ENCODE data around the gene NHP2.
"Not testable (repeated sequence)": the region's sequence is repeated elsewhere in the genome, so short reads cannot be mapped to it uniquely, and the experiment has no call there.

The NHP2 gene

DNA sequence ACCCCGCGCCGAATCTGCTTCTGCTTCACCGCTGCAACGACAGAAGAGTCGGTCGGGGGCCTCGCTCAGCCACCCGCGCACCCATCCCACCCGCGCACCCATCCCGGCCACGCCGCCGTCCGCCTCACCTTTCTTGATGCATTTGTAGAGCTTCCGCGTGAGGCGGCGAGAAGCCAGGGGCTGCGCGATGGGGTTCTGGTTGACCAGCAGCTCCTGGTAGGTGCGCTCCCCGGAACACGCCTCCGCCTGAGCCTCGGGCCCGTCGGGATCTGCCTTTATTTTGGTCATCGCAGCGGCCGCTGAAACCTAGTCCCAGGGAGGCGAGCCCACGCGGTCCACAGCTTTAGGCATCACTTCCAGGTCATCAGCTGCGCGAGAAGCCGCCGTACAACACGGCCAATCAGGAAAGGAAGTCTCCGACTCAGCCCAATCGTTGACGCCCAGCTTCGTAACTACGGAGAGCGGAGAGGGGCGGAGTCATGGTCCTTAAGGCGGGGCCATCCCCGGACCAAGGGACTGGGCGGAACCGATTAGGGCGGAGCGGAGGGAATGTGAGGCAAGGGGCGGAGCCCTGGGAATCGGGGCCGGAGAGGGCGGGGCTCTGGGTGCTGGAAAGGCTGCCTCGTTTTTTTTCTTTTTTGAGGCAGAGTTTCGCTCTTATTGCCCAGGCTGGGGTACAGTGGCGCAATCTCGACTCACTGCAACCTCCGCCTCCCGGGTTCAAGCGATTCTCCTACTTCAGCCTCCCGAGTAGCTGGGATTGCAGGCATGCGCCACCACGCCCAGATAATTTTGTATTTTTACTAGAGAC lies at the start of gene NHP2:
Gene NHP2 (minus strand): TSS at position 356 of the 811 bp plus-strand sequence. CDS start 68 bp downstream, at position 288.
- DNase-seq (ENCODE audit: low spot score): peak; percentile 94

DNA sequence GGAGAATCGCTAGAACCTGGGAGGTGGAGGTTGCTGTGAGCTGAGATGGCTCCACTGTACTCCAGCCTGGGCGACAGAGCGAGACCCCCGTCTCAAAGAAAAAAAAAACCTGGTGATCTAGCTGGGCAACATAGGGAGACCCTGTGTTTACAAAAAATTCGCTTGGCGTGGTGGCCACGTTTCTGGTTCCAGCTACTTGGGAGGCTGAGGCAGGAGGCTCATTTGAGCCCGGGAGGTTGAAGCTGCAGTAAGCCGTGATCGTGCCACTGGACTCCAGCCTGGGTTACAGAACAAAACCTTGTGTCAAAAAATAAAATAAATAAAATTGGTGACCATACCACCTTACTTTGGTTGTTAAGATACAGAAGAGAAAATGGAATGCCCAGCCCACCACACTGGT lies 48.9 kb upstream of the NHP2 start:
- no peak for DNase-seq (ENCODE audit: low spot score)

DNA sequence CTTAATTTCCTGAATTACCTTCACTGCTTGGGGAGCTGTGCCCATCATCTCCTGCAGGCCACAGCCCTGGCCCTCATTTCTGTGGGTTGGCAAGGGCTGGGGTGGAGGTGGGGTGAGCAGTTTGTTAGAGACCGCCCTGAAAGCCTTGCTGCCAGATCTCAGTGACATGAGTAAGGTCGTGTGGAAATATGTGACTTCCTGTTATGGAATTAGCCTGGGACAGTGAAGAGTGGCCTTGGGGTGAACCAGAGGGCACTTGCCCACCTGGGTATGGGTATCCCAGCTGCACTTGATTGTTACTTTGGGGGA lies 48.2 kb upstream of the NHP2 start:
- DNase-seq (ENCODE audit: low spot score): no peak

DNA sequence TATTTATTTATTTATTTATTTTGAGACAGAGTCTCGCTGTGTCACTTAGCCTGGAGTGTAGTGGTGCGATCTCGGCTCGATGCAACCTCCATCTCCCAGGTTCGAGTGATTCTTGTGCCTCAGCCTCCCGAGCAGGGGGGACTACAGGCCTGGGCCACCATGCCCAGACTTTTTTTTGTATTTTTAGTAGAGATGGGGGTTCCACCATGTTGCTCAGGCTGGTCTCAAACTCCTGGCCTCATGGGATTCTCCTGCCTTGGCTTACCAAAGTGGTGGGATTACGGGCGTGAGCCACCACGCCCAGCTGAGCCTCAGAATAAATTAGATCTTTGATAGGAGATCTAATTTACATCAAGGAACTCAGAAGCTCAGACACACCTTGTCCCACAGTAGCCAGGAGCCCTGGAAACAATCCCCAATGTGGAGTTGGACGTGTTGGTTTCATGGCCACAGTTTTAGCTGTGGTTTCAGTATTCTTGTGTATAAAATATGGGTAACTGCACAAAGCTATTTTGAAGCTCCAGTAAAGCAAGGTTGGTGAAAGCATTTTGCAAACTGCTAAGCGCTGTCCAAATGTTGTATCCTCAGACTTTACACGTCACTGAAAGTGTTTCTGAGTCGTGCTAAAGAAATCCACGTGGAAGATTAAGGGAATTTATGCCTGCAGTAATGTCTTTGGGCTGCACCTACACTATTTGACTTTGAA lies 47.7 kb upstream of the NHP2 start:
- DNase-seq (ENCODE audit: low spot score): no peak

DNA sequence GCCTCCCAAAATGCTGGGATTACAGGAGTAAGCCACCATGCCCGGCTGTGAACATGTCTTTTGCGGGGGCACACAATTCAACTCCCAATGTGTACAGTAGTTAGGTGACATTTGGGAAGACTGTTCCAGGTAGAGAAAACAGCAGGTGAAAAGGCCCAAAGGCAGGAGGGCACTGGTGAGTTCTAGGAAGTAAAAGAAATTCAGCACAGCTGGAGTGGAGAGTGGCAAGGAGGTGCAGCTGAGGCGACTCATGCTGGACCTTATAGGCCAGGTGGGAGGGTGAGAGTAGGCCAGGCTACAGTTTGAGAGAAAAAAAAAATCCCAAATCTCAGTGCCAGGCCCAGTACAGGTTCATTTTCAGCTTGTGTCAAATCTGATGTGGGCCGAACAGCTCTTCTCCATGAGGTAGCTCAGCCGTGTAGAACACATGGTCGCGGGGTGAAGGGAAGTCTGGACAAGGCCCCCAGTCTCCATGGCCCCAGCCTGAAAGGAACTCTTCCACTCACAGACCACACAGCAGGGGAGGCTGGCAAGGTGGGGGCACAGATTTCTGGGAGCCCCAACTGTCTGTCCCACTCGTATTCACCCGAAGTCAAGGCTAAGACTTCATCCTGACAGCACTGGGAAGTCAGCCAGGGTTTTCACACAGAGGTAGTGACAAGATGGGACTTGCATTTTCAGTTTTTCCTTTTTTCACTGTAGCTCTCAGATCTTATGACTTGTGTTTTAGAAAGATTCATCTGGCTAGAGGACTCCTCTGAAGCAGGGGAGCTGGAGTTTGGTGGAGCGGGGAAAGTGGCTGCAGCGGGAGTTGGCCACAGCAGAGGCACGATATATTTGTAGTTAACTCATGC lies 46.1 kb upstream of the NHP2 start:
- DNase-seq (ENCODE audit: low spot score): no peak

DNA sequence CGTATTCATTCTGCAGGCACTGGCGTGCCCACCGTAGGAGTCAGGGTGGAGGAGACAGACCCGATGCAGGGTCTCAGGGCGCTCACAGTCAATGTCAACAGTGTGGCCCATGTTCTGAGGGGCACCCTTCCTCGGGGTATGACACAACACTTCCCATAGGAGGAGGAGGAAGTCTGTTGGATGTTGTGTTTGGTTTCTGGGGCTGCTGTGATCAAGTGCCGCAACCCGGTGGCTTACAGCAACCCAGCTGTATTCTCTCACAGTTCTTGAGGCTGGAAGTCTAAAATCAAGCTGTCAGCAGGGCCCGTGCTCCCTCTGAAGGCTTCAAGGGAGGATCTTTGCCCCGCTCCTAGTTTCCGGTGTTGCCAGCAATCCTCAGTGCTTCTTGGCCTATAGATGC lies 45.0 kb upstream of the NHP2 start:
- DNase-seq (ENCODE audit: low spot score): no peak

DNA sequence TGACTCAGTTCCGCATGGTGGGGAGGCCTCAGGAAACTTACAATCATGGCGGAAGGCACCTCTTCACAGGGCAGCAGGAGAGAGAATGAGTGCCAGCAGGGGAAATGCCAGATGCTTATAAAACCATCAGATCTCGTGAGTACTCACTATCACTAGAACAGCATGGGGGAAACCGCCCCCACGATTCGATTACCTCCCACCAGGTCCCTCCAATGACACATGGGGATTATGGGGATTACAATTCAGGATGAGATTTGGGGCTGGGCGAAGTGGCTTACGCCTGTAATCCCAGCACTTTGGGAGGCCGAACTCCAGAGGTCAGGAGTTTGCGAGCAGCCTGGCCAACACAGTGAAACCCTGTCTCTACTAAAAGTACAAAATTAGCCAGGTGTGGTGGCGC lies 44.5 kb upstream of the NHP2 start:
- DNase-seq (ENCODE audit: low spot score): not testable (repeated sequence)

DNA sequence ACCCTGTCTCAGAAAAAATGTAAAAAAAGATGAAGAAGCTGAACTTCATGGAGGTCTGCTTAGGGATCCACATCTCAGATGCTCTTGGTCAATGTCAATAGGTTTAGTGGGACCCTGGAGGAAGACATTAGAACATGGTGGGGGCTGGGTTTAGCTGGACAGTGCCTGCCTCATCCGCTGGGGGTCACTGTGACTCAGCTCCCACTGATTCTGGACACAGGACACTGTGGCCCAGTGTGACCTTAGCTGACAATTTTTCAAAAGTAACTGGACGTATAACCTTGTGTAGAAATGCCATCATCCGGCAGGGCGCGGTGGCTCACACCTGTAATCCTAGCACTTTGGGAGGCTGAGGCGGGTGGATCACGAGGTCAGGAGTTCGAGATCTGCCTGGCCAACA lies 43.3 kb upstream of the NHP2 start:
- no peak for DNase-seq (ENCODE audit: low spot score)

DNA sequence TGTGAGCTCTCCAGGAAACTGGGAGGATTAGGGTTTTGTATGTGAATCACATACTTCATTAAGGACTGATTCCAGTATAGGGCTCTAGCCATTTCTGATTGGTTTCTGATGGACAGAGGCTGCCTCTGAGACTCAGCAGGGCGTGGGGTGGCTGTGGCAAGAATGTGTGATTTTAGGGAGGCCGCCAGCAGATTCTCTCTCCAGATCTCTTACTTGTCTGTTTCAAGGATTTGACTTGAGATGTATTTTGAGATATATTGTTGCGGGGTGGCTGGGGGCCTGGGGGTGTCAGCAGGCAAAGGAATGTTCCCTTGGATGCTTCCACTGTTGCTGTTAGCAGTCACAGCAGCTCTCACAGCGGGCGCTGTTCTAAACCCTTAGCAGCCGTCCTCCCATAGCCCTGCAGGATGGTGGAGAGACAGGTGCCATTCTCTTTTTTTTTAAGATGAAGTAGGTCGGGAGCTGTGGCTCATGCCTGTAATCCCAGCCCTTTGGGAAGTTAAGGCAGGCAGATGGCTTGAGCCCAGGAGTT lies 42.7 kb upstream of the NHP2 start:
- no peak for DNase-seq (ENCODE audit: low spot score)

DNA sequence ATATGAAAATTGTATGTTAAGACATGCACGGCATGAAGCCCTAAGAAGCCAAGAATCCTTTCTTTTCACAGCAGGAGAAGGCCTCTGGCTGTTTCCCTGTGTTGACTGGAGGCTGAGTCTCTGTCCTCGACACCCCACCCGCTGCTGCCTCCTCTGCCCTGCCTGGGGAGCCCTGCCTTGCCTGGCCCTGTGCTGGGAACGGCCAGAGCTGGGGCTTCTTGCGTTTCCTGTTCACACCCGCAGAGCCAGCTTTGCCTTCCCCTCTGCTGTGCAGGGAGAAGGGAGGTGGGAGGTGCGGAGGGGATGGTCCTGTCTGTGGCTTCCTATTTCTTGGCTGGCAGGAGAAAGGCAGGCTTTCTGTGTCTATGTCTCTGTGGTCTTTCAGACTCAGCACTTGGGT lies 40.3 kb upstream of the NHP2 start:
- DNase-seq (ENCODE audit: low spot score): no peak

DNA sequence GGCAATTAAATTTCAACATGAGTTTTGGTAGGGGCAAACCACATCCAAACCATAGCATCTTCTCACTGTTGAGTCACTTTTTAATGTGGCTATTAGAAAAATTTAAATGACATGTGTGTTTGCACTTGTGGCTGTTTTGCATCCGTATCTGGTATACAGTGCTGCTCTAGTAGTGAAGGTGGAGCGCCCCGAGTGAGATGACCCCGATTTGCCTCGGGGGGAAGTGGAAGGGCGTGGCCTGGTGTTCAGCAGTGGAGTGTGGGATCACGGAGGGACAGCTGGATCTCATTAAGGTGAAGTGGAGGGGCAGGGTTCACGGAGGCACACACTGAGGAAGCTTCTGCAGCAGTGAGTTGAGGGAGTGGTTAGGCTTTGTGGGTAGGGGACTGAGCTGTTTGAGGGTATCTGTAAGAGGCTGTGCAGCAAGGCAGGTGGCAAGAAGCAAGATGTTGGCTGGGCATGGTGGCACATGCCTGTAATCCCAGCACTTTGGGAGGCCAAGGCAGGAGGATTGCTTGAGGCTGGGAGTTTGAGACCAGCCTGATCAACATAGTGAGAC lies 39.6 kb upstream of the NHP2 start:
- DNase-seq (ENCODE audit: low spot score): no peak

DNA sequence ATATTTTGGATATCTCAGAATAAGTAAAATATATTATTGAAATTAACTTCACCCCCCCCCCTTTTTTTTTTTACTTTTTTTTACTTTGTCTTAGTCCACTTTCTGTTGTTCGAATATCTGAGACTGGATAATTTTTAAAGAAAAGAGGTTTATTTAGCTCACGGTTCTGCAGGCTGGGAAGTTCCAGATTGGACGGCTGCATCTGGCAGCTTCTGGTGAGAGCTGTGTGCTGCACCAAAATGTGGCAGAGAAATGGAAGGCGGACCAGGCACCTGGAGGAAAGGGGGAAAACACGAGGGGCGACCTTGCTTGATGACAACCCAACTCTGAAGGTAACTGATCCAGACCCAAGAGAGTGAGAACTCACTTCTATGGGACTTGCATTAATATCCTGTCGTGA lies 39.1 kb upstream of the NHP2 start:
- no peak for DNase-seq (ENCODE audit: low spot score)

DNA sequence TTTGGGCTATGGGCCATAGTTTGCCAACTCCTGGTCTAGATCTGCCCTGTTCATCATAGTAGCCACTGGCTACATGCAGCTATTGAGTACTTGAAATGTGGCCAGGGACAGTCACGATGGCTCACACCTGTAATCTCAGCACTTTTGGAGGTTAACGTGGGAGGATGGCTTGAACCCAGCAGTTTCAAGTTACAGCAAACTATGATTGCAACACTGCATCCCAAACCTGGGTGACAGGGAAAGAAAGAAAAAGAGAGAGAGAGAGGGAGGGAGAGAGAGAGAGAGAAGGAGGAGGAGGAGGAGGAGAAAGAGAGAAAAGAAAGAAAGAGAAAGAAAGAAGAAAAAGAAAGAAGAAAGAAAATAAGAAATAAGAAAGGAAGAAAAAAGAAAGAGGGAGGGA lies 38.6 kb upstream of the NHP2 start:
- DNase-seq (ENCODE audit: low spot score): no peak

DNA sequence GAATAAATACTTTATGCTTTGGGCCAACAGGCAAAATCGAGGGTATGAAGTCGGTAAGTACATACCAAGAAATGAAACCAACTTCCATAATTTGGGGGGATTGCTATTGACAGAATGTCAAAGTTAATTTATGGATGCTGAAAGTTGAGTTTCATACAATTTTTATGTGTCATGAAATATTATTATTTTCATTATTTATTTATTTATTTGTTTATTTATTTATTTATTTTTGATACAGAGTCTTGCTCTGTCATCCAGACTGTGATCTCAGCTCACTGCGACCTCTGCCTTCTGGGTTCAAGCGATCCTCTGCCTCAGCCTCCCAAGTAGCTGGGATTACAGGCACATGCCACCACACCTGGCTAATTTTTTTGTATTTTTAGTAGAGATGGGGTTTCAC lies 38.0 kb upstream of the NHP2 start:
- no peak for DNase-seq (ENCODE audit: low spot score)

DNA sequence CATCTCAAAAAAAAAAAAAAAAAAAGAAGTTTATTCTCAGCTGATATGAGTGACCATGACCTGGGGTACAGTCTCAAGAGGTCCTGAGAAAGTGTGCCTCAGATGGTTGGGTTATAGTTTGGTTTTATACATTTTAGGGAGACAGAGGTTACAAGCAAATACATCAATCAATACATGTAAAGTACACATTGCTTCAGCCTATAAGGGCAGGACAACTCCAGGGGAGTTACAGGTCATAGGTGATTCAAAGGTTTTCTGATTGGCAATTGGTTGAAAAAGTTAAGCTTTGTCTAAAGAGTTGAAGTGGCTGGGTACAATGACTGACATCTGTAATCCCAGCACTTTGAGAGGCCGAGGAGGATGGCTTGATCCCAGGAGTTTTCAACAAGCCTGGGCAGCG lies 35.7 kb upstream of the NHP2 start:
- no peak for DNase-seq (ENCODE audit: low spot score)

DNA sequence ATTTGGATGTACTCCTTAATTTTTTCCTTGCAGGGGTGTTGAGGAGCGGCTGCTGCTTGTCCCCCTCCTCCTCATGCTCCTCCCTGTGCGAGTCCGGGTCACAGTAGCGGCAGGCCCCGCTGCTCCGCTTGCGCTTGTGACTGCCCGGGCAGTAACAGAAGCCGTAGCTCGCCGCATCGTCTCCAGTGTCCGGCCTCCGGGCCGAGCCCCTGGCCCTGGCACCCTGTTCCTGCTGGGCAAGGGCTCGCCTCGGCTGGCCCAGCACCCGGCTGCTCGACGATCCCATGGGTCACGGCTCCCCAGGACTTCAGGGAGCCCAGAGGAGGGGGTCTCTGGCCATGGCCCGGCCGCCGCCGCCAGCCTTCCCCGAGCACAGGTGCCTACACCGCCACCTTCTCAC lies 33.3 kb upstream of the NHP2 start, which contains the start of gene GMCL2:
Gene GMCL2 (minus strand): TSS at position 358 of the 400 bp plus-strand sequence. CDS start 72 bp downstream, at position 286.
- no peak for DNase-seq (ENCODE audit: low spot score)

DNA sequence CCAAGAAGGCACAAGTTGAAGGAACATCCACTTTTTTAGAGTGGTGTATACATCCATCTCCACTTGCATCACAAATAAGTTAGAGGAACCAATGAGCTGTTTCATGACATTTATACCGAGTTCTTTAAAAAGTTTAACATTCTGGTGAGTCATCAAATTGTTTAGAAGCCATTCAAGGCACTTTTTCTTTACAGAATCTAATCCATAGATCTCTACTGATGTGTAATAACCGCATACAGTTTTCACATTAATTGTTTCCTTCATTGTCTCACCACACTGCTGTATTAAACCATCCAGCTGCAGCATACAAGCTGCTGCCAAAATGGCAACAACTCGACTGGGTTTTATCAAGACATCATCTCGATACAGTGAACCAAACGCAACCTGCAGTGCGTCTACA lies 32.7 kb upstream of the NHP2 start:
- no peak for DNase-seq (ENCODE audit: low spot score)

DNA sequence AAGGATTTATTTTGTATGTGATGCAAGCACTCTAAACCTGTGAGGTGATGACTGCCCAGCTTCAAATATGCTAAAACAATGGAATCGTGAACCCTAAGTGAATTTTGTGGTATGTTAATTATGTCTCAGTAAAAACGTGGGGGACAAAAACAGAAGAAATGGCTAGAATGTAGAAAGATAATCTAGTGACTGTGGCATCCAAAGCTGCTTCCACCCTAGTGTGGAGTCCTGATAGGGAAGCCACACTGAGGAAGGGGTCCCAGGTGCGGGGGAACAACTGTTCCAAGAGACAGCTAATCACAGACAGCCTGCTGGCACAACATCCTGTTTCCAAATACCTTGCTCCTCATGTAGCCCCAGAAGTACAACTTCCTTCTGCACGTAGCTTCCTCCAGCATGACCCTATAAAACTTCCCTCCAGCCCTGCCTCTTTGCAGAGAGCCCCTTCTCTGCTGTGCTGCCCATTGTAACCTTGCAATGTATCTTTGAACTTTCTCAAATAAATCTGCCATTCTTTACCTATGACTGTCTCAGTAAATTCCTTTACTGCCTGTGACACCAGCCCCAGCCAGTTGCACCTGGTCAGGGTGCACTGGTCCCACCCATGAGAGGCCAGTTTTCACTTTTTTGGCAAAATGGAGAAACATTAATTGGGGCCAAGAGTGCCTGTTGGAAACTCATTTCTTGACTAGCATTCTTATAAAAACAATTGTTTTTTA lies 28.6 kb upstream of the NHP2 start:
- DNase-seq (ENCODE audit: low spot score): no peak

DNA sequence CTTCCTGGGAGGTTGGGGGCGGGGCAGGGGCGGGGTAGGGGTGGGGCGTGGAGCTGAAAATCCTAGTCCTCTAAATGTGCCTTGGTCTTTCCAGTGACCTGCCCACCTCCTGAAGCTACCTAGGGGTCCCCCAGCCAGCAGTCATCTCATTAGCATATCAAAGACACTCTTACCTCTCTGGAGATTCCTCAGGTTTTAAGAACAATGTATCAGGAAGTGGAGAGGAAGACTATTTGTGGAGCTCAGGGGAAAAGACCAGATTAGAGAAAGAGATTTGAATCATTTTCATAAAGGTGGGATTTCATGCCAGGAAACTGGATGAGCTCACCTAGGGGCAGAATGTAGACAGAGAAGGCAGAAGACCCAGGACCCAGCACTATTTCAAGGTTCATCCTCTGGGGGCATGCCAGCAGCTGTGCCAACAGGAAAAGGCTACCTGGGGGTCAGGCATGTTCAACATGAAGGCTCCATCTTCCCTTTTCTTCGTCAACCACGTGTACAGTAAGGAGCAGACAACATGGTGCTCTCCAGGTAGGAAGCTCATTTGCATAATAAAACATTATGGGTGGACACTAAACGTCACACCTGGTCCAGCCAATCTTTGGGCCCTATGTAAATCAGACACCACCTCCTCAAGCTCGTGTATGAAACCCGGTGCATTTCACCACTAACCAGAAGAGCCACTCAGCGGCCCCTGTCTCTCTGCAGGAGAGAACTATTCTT lies 26.6 kb upstream of the NHP2 start:
- no peak for DNase-seq (ENCODE audit: low spot score)

DNA sequence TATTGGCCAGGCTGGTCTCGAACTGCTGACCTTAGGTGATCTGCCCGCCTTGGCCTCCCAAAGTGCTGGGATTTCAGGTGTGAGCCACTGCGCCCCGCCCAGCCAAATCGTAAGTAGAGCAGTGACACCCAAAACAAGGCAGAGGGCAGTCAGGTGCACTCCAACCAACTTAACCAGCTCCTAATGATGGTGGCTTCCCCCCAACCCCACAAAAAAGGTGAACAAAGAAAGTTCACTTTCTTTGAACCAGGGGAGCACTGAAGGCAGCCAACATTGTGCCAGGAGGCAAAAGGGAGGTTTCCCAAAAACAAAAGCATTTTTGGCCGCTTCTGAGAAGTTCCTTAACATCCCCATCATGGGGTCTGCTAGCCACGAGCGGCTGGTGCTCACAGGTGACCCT lies 23.9 kb upstream of the NHP2 start:
- DNase-seq (ENCODE audit: low spot score): no peak

DNA sequence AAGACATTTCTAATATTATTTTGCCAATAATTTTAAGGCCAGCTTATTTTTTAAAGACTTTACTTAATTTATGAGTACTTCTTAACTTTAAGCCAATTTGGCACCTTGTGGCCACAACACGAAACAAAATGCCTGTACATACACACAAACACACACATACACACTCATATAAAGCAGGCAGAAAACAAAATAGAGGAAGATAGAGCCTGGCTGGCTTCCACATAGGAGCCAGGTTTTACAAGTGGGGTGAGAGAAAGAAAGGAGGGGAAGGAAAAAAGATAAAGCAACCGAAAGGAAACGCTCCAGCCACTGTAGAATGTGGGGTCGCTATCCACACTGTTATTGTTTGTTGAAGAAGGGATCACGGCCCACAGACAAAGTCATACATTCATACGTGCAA lies 23.1 kb upstream of the NHP2 start:
- no peak for DNase-seq (ENCODE audit: low spot score)

Measured in HuH-7.5 (cell line).